Fibroblast of mammary gland (primary cell): ENCODE results near the gene CCDC92.

Source experiments
- DNase-seq: peaks from one replicate; pipeline ENCODE4 v3.0.0-alpha.2; 2010; ENCODE audit warnings: low read depth
- H3K4me3 ChIP-seq: 2 replicates; pipeline ENCODE4 v1.5.1; 2011; ENCODE audit warnings: low read depth, mild to moderate bottlenecking, low read length, moderate library complexity; ENCODE audit not compliant: control insufficient read depth
- CTCF ChIP-seq: conservative IDR thresholded peaks from 2 replicates; pipeline ENCODE4 v1.5.1; 2011; ENCODE audit warnings: low read depth, low read length, inconsistent platforms; ENCODE audit not compliant: control insufficient read depth, insufficient read depth

CCDC92 gene

GRCh38 chr12:124007826-124008570 lies 35.4 kb upstream of the CCDC92 start:
- TF ChIP-seq CTCF, result no peak
- peak; percentile 48 for DNase-seq
- H3K4me3 ChIP-seq, result no peak overlapping the region

GRCh38 chr12:124006846-124007713 lies 34.4 kb upstream of the CCDC92 start:
- no peak overlapping the region for H3K4me3 ChIP-seq
- TF ChIP-seq CTCF, result no peak
- DNase-seq, result no peak

GRCh38 chr12:124006085-124006845 lies 33.6 kb upstream of the CCDC92 start:
- no peak for DNase-seq
- no peak for TF ChIP-seq CTCF

GRCh38 chr12:124004233-124004875 lies 31.7 kb upstream of the CCDC92 start:
- no peak overlapping the region for H3K4me3 ChIP-seq
- DNase-seq, result no peak
- TF ChIP-seq CTCF, result no peak

More at GRCh38 chr12:124006085-124006845, 33.6 kb upstream of the CCDC92 start:
- no peak overlapping the region for H3K4me3 ChIP-seq

GRCh38 chr12:124002654-124003053 lies 30.0 kb upstream of the CCDC92 start:
- TF ChIP-seq CTCF, result no peak
- no peak for DNase-seq
- no peak overlapping the region for H3K4me3 ChIP-seq
